ENCODE measurements around the gene CILP2.

CILP2 gene

DNA sequence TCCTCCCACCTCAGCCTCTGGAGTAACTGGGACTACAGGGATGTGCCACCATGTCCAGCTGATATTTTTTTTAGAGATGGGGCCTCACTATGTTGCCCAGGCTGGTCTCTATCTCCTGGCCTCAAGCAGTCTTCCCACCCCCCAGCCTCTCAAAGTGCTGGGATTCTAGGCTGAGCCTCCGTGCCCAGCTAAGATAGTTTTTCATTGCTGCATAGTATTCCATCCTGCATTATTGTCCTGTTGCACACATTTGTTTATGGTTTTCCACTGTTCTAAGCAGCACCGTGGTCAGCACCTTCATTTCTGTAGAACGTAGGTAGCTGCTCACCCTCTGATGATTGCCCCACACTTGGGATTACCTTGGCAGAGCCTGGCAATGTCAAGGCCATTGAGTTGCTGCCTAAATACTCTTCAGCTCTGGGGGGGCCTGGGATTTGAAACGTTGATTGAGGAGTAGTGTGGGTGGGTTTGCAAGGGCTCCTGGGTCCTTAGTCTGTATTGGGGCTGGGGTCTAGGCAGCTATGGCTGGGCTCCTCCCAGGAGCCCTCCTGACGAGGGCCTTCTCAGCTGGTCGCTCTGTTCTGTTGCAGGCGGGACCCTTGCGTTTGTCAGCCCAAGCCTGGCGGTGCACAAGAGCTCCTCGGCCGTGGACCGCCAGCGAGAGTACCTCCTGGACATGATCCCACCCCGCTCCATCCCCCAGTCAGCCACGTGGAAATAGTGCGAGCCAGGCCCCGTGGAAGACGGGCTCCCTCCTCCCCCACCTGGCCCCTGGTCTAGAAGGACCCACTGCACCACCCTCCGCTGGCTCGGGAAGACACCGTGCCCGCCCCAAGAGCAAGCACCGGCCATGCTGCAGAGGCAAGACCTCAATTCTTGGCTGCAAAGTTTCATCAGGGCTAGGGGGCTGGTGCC is 33.1 kb upstream of the CILP2 start:
- DNase-seq: no peak

- DNase-seq: no peak
Measured at GRCh38 chr19:19505669-19506326, 32.3 kb upstream of the CILP2 start.

DNA sequence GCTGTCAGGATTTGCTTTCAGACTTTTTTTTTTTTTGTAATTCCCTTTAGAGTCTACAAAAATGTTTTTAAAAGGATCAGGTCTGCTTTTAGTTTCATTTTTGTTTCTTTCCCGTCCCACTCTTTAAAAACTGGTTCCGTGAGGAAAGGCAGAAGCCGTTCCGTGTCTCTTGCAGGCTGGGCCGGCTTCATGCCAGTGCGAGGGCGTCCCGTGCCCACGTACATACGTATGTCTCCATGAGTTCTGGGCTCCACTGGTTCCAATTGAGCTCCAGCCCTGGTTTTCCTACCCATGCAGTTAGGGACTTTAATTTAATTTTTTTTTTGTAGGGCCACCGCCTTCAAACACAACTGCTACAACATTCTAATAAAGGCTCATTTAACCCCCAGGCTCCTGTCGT is 31.5 kb upstream of the CILP2 start:
- no peak for DNase-seq

DNA sequence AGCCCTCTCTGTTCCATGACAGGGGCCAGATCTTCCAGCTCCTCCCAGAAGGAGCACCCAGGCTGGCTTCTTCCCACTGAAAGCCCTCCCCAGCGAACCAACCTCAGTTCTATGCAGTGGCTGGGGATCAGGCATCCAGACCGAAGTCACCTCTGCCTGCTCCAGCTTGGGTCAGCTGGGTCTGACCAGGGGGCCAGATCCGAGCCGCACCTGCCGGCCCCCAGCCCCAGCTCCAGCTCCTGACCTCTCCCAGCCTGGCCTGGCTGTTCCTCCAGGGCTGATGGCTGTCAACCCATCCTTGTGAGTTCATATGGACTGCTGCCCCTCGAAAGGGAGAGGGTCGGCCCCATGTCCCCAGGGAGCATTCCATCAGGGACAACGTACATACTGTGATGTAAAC is 30.7 kb upstream of the CILP2 start:
- DNase-seq: no peak

DNA sequence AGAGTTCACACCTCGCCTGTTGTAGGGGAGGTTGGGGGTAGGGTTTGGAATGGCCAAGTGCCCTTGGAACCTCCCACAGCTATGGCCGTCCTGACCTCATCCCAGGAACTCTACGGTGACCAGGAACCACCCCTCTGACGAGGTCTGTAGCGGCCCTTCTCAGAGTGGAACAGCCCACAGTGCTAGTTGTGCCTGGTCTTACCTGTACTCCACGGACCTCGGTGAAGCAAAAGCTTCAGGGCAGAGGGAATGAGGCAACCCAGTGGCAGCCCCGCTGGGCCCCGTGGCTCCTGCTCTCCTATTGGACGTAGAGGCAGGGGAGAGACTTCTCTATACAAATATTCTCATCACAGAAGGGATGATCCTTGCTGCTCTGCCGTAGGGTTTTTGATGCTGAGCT is 29.8 kb upstream of the CILP2 start:
- no peak for DNase-seq

GRCh38 chr19:19510432-19510831 is 27.6 kb upstream of the CILP2 start:
- DNase-seq: no peak

GRCh38 chr19:19513682-19514081 is 24.4 kb upstream of the CILP2 start:
- no peak for DNase-seq

DNA sequence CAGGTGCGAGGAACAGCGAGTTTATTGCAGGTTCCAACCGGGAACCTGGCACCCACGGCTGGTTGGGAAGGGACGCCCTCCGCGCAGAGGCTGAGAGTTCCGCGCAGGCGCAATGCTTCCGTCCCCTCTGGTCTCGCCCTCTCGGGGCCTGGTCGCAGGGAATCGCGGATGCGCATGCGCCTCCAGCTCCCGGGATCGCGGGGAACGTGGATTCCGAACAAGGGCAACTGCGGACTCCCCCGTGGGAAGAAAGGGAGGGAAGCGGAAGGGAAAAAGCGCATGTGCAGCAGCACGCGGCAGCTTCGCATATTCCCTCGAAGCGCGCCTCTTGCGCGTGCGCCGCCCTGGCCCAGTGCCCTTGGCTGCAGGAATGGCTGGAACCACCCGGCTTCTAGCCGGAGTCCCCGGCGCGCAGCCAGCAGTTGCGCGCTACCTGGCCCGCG is 23.8 kb upstream of the CILP2 start:
- DNase-seq: no peak

- no peak for DNase-seq
Measured at GRCh38 chr19:19514881-19515641, 23.0 kb upstream of the CILP2 start, which contains the start of gene TSSK6. TSS of gene TSSK6 (minus strand) at chr19:19515548. CDS start at chr19:19515427, 121 bp downstream.

DNA sequence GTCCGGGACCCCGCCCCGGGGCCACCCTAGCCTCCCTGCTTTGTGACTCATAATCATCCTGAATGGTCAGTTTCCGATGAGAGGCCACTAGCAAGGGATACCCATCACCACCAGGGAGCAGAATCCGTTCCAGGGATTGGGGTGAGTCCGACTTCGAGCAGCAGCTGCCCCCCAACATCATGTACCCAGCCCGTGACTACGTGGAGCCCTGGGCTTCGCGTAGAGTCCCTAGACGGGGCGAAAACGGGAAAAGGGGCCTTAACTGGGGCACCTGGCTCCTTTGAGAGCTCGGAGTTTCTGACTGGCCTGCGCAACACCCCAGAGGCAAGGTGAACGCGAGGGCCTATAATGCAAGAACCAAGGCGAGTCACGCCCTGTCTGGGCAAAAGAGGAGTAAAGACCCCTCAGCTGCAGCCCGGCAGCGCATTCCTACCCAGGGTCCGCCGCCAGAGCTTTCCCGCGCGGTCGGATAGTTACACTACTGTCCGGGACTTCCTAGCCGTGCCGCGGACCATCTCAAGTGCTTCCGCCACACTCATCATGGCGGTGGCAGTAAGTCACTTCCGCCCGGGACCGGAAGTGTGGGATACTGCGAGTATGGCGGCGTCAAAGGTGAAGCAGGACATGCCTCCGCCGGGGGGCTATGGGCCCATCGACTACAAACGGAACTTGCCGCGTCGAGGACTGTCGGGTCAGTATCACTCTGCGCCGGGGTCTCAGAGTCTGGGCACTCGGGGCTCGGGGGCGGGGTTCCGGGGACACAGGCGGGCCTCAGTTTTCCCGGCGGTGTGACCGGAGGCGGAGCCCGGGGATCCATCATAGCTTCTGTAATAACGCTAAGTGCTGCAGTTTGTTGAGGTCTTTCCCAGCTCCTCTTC is 22.2 kb upstream of the CILP2 start, which contains the start of gene NDUFA13:
Gene NDUFA13, plus strand, starts transcription at position 584 of the 878 bp plus-strand sequence. Its CDS starts 14 bp downstream, at position 598.
- peak; percentile 83 to 93 (median 86) for DNase-seq

DNA sequence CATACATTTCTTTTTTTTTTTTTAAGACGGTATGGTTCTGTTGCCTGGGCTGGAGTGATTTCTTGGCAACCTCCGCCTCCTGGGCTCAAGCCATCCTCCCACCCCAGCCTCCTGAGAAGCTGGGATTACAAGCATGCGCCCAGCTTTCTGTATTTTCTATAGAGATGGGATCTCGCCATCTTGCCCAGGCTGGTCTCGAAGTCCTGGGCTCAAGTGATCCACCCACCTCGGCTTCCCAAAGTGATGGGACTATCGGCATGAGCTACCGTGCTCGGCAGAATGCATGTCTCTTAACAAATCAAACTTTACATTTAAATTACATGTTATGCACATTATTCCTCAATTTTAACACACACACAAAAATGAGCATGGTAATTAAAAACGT is 20.8 kb upstream of the CILP2 start:
- DNase-seq: no peak

DNA sequence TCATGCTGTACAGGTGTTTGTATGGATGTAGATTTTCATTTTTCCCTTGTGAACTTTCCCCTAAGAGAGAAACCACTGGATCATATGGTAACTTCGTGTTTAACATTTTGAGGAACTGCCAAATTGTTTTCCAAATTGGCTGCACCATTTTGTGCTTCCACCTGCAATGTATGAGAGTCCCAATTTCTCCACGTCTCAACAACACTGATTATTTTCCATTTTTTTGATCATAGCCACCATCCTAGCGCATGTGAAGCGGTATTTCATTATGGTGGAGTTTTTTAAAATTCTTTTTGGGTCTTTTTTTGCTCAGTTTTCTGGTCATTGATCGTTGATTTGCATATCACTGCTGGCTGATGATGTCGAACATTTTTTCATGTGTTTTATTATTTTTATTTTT is 17.1 kb upstream of the CILP2 start:
- no peak for DNase-seq

DNA sequence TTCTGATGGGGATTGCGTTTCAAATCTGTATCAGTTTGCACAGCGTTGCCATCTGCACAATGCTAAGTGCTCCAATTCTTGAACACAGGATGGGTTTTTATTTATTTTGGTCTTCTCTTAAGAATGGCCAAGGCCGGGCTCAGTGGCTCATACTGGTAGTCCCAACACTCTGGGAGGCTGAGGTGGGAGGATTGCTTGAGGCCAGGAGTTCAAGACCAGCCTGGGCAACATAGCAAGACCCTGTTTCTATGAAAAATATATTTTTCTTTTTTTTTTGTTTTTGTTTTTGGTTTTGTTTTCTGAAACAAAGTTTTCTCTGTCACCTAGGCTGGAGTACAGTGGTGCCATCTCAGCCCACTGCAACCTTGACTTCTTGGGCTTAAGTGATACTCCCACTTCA is 14.9 kb upstream of the CILP2 start:
- DNase-seq: no peak

DNA sequence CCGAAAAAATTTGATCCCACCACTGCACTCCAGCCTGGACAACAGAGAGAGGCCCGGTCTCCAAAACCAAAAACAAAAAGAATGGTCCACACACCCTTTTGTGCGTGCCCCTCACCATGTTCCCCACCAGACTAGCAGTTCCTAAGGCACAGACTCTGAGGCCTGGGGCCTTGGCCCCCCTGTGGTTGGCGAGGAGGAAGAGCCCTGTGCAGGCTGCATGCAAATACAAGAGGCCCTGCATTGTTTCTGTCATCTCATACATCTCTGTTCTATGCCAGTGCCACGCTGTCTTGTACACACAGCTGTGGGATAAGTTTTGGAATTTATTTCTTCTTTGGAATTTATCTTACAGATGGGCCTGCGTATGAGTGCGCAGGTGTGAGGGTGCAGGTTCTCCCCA is 14.0 kb upstream of the CILP2 start:
- DNase-seq: no peak

DNA sequence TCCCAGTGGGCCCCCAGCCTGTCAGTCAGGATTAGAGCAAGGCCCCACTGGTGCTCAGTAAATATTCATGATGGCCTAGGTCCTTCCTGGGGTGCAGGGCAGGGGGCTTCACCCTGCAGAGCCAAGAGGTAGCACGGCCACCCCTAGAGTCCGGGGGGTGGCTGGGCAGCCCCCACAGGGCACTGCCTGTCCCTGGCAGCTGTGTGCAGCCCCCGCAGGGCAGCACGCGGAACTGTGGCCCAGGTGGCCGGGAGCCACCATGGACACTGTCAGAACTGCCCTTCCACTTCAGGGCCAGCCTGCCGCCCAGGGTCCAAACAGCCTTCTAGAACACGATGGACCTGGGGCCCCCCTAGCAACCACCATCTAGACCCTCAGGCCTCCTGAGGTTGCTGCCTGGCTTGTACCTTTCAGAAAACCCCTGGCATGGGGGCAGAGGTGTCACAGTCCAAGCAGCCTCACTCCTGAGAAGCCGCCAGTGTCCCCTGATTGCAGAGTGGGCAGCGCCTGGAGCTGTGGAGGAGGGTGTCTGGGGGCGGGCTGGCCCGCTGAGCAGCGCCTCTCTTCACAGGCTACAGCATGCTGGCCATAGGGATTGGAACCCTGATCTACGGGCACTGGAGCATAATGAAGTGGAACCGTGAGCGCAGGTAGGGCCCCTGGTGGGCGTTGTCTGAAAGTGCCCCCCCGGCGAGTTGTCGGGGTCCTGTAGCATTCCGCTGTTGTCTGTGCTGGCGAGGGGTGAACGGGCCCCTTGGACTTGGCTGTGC is 12.3 kb upstream of the CILP2 start:
- DNase-seq: no peak

- DNase-seq: no peak
Measured at GRCh38 chr19:19526581-19527370, 11.3 kb upstream of the CILP2 start.

GRCh38 chr19:19527371-19527656 is 10.8 kb upstream of the CILP2 start:
- DNase-seq: no peak

DNA sequence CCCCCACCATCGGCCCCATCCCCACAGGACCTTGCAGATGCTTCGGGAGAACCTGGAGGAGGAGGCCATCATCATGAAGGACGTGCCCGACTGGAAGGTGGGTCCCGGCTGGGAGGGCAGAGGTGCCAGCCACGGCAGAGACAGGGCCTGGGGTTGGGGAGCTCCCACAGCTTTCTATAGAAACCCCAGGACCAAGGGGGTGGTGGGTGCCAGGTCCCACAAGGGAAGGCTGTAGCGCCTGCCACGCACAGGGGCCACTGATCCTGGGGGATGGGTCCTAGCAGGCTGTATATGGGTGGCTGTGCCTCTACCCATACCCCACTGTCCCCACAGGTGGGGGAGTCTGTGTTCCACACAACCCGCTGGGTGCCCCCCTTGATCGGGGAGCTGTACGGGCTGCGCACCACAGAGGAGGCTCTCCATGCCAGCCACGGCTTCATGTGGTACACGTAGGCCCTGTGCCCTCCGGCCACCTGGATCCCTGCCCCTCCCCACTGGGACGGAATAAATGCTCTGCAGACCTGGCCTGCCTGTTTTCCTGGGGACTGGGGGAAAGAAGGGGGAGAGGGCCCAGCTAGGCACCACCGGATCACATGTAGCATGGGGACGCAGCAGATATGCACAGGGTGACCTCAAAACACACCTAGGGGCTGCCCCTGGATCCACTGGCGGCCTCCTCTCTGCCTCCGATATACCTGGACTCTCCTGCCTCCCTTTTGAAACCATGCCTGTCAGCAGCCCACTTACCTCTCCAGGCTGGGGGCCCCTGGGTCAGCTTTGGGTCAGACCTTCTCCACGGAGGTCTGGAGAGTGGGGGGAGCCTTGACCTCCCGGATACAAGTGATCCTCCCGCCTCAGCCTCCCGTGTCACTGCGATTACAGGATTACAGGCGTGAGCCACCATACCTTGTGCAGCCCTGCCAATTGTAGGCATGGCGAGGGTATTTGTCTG is 10.1 kb upstream of the CILP2 start:
- DNase-seq: no peak

DNA sequence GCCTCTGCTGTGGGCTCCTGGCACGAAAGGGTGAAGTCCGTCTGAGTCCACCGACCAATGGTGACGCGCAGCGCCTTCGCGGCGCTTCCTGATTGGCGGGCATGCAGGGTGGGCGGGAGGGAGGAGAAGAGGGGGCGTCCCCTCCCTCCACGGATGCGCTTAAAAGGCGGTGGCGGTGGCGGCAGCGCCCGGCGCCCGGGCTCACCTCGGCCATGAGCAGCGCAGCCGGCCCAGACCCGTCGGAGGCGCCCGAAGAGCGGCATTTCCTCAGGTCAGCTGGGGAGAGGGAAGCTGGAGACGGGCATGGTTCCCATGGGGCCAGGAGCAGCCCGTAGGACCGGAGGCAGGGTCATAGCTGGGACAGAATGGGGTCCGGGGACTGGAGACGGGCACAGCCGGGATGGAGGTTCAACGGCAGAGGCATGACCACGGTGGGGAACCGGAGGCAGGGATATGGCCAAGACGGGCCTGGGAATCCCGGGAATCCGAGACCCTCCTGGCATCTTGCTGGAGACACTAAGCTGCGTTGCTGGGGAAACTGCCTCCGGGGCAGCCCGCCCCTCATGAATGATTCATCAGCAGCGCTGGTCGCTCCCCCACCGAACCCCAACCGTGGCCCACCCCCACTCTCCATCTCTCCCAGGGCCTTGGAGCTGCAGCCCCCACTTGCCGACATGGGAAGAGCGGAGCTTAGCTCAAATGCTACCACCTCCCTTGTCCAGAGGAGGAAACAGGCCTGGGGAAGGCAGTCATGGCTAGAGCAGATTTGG is 9.2 kb upstream of the CILP2 start, which contains the start of gene YJEFN3:
Gene YJEFN3, plus strand, starts transcription at position 191 of the 770 bp plus-strand sequence. Its CDS starts 22 bp downstream, at position 213.
- DNase-seq: no peak

All from T-helper 1 cell (primary cell).